Left renal cortex interstitium (tissue), 4 donors: ENCODE results near the gene PLCG1. TPM values are rescaled to one million over a fixed set of nuclear protein-coding genes. Genes with fewer than 3 reads are reported as not detected.

Experiments
- DNase-seq, 4 donors: peaks; one replicate each; pipeline ENCODE4 v3.0.0-alpha.2; 2013; ENCODE audit warnings: low read depth in 4 of 4, low spot score in 2 of 4, missing footprints in 1 of 4
- polyA plus RNA-seq, 4 donors: library from polyadenylated mRNA; unstranded; fragments of 120-200 nt; gene quantifications; one replicate each; pipeline ENCODE4 v1.2.1, GENCODE V29; 2013; ENCODE audit not compliant: insufficient read length in 4 of 4

PLCG1 gene
- polyA plus RNA-seq, 4 donors, result 116 to 228 (median 156) TPM

DNA sequence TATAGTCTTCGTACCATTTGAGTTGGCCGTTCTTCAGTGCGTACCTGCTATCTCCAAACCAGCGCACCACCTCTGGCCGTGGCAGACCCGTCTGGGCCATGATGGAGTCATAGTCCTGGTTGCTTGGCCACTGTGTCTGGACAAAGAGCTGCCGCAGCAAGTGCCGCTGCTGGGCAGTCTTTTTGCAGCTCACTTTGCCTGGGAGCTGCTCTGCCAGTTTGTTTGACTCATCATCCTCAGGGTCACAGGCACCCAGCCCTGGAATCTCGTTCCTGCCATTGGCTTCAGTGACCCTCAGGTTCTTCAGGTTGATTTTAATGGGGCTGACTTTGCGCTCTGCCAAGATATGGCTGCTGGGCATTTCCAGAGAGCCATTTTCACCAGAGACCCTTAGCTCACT, 65.1 kb downstream of the PLCG1 start:
- no peak for DNase-seq

DNA sequence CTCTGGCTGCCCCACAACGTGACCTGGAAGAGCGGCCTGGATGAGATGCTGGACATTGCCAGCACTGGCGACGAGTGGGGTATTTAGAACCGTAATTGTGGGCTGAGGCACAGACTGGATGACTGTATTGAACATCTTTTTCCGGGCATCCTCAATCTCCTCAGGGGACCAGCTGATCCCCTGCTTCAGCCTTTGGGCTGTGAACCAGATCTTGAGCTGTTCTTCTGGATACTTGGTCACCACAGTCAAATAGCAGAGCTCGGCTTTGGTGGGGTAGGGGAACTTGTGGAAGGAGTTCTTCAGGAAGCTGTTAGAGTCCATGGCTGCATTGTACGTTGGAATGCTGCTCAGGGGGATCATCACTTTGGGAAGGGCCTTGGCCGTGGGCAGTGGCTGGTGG, 66.3 kb downstream of the PLCG1 start:
- no peak for DNase-seq

DNA sequence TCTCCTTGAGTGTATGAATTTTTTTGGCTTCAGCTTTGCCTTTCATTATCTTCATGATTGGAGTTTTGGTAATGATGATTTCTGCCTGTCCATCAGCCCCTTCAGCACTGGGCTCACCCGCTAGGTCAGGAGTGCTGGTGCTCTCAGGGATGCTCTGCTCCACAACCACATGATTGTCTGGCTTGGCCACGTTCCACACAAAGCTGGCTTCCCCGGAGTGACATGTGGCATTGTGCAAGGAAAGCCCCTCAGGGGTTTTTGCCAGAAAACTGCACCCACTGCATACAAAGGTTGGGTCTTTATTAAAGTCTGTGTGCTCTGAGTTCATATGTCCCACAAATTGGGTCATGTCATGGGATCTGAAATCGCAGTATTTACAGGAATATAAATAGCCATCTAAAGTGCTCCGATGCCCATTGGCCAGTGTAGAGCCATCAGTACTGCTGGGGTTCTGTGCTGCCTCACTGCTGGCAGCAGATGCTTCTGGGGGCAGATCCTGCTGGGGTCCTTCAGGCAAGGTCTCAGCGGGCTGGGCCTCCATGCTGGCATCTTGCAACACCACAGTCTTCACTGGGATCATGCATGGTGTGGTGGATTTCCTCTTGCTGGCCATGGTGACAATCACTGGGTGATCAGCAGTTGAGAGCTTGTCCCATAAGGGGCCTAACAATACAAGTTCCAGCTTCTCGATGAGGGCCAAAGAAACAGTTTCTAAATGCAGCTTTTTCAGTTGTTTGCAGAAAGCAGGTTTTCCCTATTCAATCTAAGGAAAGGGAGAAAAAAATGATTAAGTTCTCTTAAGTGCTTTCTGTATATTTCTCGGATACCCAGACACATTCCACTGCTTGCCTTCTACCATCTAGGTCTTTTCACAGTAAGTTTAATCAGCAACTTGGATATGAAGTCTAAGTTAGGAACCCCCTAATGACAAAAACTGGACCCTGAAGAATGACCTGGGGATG, 67.2 kb downstream of the PLCG1 start:
- DNase-seq, result no peak

DNA sequence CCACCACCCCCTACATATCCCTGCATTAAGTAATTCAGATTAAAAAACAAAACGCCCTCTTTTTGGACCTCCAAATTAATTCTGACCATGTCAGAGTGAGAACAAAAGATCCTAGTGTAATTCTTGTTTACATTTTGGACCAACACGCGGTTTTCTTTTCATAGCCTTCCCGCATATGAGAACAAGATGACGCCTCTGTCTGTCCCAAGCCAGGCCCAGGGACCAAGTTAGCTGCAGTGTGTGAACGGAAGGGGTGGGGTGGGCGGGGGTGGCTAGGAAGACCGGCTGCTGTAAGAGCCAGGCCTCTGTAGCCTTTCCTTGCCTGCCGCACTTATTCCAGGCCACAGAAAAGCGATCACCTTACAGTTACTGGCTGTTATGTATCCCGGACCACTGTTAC, 68.0 kb downstream of the PLCG1 start:
- DNase-seq, result no peak

DNA sequence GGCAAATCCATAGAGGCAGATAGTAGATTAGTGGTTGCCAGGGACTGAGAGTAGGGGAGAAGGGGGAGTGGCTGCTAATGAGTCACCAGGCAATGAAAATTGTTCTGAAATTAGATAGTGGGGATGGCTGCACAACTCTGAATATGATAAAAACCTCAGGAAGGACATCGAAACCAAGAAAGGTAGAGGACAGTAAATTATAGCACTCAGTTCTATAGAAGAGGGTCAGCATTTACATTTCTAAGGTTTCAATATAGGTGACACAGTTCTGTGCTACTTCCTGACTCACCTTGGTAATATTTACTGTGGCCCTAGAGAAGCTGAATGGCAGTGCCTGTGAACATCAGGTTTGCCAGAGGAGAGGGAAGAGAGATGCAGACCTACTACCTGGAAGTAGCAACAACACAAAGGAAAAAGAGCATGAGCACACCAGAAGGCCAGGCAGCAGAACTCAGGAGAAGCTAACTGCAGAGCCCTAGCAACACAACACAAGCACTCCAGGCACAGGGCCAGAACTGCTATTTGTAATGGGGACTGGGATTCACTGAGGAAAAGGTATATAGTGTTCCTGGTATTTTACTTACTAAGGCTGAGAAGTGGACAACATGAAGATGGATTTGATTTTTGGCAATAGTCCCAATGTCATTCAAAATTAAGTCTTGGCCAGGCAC, 75.9 kb downstream of the PLCG1 start:
- DNase-seq, result no peak

DNA sequence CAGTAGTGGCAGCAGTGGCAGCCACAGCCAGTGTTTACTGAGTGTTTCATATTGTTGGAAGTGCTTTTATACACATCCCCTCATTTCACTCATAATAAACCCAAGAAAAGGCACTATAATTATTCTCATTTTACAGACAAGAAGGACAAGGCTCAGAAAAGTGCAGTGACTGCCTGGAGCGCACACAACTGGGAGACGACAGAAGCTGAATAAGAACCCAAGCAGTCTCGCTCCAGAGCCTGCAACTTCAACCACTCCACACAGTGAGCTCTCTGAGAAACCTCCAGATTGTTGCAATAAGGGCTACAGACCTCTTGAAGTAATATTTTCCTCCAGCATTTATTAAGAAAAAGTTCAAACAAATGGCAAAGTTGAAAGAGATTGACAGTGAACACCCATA, 76.9 kb downstream of the PLCG1 start:
- no peak for DNase-seq

DNA sequence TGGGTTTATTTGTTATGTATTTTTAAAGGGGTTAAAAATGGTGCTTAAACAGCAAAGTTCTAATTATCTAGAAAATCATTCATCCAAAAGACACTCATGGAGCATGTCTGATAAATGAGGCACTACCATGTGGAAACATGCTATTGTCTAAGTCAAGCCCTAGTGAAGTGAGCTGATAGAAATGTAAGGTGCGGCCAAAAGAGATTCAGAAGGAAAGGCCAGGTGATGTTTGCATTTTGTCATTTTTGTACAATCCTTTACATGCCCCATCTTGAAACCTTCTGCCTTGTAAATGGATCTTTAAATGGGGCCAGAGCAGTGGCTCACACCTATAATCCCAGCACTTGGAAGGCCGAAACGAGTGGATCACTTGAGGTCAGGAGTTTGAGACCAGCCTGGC, 77.3 kb downstream of the PLCG1 start:
- no peak for DNase-seq

DNA sequence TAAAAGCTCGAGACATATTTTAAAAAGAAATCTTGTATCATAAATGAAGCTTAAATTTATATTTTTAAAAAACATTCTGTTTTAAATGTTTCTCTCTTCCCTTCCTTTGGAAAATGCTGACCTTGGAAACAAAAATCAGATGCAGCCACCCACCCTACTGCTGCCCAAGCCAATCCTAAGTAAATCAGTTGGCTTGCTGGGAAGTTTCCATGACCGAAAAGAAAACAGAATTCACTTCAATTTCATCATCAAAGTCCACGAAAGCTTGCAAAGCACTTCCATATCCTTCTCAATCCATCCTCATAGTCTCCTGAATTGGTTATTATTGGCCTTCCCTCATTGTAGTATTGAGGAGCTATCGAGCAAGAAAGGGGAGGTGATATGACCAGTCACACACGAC, 80.1 kb downstream of the PLCG1 start:
- no peak for DNase-seq

DNA sequence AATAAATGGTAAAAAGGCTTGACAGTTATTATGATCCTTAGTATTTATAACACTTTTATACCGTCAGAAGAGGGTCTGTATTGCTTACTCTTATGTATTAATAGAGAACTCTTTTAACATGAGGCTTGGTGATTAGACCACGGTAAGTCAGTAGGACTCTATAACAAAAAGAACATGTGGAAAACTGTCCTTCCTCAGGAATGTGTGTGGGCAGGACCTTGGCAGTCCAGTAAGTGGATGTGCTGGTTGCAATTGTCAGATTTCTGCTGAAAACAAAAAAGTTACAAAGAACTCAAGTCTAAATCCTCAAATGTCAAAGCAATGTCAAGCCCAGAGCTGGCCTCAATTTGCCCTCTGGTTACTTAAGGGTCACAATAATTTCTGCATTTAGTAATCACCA, 81.1 kb downstream of the PLCG1 start:
- DNase-seq, result no peak

DNA sequence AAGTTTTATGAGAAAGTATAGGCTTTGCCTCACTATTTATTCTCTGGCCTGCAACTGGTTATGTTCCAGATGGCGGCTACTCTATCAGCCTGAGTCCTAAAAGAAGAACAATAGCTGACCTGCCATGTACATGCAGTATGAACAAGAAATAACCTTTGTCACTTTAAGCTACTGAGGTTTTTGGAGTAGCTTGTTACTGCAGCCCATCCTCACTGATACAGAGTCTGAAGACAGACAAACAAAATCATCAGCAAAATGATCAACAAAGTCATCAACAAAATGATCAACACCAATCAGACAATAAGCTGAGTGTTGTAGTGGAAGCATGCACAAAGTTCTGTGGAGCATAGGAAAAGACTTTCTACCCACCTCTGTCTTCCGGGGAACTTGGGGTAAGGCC, 82.5 kb downstream of the PLCG1 start:
- DNase-seq, result no peak

DNA sequence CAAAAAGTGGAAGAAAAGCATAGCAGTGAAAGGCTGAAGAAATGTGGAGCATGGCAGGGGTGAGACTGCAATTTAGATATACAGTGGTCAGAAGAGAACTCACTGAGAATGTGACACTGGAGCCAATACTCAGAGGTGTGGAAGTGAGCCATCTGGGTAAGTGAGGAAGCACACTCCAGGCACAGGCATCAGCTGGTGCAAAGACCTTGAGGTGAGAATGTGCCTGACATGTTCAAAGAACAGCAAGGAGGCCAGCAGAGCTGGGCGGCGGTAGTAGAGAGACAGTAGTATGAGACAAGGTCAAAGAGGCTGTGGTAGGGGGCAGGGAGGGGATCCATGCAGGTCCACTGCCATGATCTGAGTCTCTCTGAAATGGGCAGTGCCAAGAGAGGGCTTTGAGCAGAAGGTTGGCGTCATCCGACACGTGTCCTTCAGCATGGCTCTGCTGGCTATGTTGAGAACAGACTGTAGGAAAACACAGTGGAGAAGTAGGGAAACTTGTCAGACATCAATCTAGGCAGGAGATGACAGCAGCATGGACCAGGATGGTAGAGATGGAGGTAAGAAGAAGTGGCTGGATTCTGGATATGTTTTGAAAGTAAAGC, 84.4 kb downstream of the PLCG1 start:
- DNase-seq, result no peak

DNA sequence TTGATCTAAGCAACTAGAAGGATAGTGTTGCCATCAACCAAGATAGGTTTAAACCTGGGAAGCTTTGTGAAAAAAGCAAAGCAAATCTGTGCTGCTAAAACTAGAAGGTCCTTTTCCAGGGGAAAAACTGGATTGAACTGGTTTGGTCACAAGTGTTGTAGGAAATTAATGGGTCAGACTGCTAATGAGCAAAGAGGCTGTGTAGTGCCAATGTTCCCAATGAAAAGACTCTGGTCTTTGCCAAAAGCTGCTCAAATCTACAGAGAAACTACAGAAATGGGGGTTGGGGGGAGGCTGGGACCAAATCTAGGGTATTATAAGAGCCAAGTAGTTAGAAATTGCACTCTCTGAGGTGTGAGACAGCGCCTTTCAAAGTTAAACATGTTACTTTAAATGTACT, 85.0 kb downstream of the PLCG1 start:
- no peak for DNase-seq

DNA sequence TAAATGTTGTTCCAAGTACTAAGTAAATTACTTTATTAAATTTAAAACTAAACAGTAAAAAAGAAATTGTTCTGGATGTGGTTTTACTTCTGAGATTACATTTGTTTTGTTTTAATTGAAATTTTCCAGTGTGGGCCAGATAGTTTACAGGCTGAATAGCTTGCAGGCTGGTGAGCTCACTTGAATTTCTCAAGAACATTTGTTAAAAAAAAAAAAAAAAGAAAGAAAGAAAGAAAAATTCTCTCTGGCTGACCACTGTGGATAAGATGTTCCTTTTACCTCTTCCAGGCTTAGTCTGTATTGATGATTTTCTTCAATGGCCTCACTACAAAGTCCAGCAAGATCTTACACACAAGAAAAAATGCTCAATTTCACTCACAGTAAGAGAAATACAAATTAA, 85.4 kb downstream of the PLCG1 start:
- DNase-seq, result no peak

DNA sequence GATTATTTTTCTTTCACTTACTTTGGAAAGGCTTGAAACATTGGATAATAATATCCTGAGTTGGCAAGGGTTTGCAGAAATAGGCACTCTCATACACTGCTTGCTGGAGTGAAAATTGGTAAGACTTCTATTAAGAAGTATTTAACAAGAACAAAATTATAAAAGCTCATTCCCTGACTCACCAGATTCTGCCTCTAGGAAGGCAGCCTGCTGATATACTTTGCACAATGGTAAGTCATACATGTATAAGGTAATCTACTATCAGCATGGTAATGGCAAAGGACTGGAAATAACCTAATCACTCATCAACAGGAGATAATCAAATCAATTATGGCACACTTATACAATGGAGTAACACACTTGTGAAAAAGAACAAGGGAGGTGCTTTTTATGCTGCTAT, 85.8 kb downstream of the PLCG1 start:
- DNase-seq, result no peak

DNA sequence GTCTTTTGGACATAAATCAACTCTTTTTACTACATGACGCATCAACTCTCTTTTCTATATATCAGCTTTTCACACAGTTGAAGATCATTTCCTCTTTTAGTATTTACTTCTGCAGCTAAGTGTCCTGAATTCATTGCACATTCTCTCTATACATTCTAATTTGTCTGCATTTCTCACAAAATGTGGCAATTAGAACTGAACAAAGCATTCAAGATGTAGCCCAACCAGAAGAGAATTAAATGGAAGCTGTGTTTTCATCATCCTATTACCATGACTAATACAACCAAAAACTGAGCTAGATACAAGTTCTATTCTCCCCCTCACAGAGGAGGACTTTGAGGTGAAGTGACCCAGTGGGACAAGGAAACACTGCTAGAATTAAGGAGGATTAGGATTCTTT, 86.9 kb downstream of the PLCG1 start:
- no peak for DNase-seq

DNA sequence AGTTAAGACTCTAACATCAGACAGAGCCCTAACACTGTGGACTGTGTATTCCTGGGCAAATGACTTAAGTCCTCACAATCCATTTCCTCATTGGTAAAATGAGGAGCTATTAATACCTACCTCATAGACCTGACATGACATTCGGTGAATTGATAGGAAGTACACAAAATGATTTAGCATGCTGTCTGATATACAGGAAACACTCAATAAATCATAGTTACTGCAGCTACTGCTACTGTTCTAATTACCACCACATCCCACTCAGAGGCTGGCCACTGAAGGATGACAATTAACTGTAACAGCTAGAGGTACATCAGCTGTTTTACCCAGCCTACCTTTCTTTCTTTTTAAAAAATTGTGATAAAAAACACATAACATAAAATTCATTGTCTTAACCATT, 87.7 kb downstream of the PLCG1 start:
- DNase-seq, result no peak

DNA sequence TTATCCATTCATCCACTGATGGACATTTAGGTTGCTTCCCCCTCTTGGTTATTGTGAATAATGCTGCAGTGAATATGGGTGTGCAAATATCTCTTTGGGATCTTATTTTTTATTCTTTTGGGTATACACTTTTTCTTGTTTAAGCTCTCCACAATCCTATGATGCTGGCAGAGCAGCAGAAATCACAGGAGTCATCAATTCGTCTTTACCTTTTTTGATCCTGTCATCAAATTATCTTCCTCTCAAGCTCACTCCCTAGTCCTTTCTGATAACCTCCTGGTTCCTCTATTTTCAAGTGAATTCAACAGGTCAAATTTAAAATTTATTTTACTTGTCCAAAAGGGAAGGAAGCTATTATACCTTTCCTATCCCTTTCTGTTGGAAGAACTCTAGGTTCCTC, 89.1 kb downstream of the PLCG1 start:
- no peak for DNase-seq

Other genes with a start within 250 kb of the PLCG1 start
- gene TOP1, start 108.7 kb upstream of the PLCG1 start, polyA plus RNA-seq, result 100 to 1,000 TPM; 107 to 115 (median 111) TPM
- 10 to 100 TPM; 19.8 to 28.1 (median 21.9) TPM for gene ZHX3, start 180.2 kb downstream of the PLCG1 start, polyA plus RNA-seq
- gene LPIN3, start 203.3 kb downstream of the PLCG1 start, polyA plus RNA-seq, result 10 to 100 TPM in 2 of 4 donors, 1 to 10 TPM in 2; 8.0 to 22.6 (median 13.8) TPM
- gene EMILIN3, start 229.3 kb downstream of the PLCG1 start, polyA plus RNA-seq, result 10 to 100 TPM in 2 of 4 donors, 1 to 10 TPM in 2; 7.3 to 12.6 (median 9.7) TPM